ENCODE measurements around the gene FHL5.

DNA sequence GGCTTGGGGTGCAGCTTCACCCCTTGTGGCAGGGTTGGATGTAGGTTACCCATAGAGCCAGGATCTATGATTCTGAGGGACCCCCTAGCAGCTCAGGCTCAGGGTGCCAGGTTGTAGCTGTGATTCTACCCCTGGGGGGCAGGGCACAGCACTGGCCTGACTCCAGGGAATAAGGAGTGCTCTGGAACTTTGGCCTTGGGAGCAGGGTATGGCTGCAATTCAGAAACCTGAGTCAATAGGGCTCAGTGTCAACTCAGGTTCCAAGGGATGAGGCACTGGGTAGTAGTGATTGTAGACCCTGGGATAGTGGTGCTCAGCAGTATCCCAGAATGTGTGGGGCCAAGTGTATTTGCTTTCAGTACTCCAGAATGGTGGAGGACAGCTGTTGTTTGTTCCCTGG lies 8.6 kb downstream of the FHL5 start:
- TF ChIP-seq, protein P1, sequence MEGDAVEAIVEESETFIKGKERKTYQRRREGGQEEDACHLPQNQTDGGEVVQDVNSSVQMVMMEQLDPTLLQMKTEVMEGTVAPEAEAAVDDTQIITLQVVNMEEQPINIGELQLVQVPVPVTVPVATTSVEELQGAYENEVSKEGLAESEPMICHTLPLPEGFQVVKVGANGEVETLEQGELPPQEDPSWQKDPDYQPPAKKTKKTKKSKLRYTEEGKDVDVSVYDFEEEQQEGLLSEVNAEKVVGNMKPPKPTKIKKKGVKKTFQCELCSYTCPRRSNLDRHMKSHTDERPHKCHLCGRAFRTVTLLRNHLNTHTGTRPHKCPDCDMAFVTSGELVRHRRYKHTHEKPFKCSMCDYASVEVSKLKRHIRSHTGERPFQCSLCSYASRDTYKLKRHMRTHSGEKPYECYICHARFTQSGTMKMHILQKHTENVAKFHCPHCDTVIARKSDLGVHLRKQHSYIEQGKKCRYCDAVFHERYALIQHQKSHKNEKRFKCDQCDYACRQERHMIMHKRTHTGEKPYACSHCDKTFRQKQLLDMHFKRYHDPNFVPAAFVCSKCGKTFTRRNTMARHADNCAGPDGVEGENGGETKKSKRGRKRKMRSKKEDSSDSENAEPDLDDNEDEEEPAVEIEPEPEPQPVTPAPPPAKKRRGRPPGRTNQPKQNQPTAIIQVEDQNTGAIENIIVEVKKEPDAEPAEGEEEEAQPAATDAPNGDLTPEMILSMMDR (IDR thresholded peaks at IDR 0.05): no peak
- no peak for TF ChIP-seq POLR2A (IDR thresholded peaks at IDR 0.05)
